NCI-H2029 (cell line): ENCODE measurements around the gene LRRC37B.
A peak's percentile ranks its signal among the peaks of the same experiment; 100 is the strongest.
"Not testable (repeated sequence)": the region's sequence is repeated elsewhere in the genome, so short reads cannot be mapped to it uniquely, and the experiment has no call there.

Experiments
- DNase-seq: peaks from one replicate; lab custom pipeline; 2025; lab: John Stamatoyannopoulos, UW

LRRC37B gene

GRCh38 chr17:32006957-32007462 is at the start of gene LRRC37B:
Gene LRRC37B (plus strand): TSS chr17:32007383. CDS start chr17:32021393, 14,010 bp downstream.
- peak; percentile 26 for DNase-seq

DNA sequence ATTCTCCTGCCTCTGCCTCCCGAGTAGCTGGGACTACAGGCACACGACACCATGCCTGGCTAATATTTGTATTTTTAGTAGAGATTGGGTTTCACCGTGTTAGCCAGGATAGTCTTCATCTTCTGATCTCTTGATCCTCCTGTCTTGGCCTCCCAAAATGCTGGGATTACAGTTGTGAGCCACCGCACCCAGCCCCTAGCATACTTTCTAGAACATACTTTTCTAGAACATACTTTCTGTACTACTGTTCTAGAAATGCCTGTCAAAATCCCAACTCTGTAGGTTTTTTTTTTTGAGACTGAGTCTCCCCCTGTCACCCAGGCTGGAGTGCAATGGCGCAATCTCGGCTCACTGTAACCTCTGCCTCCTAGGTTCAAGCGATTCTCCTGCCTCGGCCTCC is 43.1 kb upstream of the LRRC37B start:
- not testable (repeated sequence) for DNase-seq

GRCh38 chr17:31967648-31968047 is 39.5 kb upstream of the LRRC37B start:
- no peak for DNase-seq

GRCh38 chr17:31970416-31970815 is 36.8 kb upstream of the LRRC37B start:
- not testable (repeated sequence) for DNase-seq

GRCh38 chr17:31974269-31975071 is 32.7 kb upstream of the LRRC37B start:
- not testable (repeated sequence) for DNase-seq

GRCh38 chr17:31975391-31975790 is 31.8 kb upstream of the LRRC37B start:
- not testable (repeated sequence) for DNase-seq

GRCh38 chr17:31991821-31992220 is 15.4 kb upstream of the LRRC37B start:
- not testable (repeated sequence) for DNase-seq

DNA sequence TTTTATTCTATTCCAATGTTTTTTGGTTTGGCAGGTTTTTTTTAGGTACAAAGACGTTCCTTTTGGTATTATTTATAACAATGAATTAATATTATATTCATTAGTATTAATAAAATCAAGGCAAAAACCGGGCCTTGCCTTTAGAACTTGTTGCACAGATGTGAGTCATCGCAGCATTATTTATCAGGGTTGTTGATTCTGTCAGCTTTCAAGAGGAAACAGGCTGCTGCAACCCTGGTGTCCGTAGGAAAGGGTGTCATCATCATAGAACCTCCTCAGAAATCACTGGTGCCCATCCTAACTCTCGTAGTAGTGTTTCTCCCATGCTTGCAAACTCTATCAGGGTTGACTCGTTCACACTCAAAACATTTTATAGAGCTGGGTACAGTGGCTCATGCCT is 10.2 kb upstream of the LRRC37B start:
- no peak for DNase-seq

GRCh38 chr17:32007463-32008298 is 498 bp downstream of the LRRC37B start:
- DNase-seq, result peak; percentile 30

GRCh38 chr17:32009262-32009542 is 2.0 kb downstream of the LRRC37B start:
- DNase-seq, result no peak

GRCh38 chr17:32010114-32010513 is 2.9 kb downstream of the LRRC37B start:
- DNase-seq, result no peak

DNA sequence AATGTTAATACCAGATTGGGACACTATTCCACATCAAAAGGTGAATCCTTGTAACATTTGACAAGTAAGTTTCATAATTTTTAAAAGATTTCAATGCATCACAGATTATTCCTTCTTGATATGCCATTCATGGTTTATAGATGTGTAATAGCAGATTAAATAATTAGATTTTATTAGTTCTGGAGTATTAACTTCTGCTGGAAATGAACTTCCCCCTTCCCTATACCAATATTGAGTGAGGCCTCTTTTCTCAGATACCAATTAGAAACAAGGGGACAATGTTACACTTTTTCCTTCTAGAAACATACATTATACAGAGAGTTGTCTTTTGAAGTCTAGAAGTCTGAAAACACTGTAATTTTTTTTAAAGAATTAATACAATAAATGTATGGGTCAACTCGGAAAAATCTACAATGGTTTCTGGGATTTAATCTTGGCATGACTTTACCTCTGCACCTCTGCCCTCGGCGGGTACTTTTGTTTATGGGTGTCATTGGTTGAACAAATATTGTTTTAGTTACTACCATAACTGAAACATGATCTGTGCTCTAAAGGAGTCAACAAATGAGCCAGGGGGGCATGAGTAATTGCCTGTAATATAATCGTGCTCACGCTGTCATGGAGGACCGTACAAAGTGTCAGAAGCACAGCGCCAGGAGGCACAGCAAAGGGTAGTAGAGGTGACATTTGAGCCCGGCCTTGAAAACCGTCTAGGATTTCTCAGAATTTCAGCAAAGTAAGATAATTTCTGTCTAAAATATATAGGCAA is 8.2 kb downstream of the LRRC37B start:
- peak; percentile 91 for DNase-seq

DNA sequence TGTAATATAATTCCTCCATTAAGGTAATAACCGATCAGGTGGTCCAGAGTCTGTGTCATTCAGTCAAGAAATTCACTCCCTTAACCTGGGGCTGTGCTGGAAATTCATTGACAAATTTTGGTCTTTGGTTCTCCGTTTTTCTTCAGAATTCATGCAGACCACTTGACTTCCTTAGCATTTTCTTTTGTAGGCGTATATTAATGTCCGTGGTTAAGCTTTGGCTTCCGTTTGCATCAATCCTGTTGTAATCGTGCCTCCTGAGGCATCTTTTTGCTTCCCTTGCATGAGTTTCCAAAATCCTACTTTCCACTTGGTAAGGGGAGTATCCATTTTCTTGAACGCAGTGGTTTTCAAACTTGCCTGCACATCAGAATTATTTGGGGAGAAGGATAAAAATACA is 9.0 kb downstream of the LRRC37B start:
- no peak for DNase-seq

DNA sequence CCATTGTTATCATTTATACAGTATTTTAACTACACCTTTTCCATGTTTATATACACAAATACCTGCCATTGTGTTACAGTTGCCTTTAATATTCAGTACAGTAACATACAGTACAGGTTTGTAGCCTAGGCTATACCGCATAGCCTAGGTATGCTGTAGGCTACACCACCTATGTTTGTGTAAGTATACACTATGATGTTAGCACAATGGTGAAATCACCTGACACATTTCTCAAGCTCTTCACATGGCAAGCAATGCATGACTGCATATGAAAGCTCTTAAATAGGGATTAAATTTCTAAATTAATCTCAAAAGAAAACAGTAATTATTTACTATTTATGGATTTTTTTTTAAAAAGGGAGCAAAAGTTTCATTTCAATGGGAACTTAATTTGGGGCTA is 12.0 kb downstream of the LRRC37B start:
- peak; percentile 57 for DNase-seq

DNA sequence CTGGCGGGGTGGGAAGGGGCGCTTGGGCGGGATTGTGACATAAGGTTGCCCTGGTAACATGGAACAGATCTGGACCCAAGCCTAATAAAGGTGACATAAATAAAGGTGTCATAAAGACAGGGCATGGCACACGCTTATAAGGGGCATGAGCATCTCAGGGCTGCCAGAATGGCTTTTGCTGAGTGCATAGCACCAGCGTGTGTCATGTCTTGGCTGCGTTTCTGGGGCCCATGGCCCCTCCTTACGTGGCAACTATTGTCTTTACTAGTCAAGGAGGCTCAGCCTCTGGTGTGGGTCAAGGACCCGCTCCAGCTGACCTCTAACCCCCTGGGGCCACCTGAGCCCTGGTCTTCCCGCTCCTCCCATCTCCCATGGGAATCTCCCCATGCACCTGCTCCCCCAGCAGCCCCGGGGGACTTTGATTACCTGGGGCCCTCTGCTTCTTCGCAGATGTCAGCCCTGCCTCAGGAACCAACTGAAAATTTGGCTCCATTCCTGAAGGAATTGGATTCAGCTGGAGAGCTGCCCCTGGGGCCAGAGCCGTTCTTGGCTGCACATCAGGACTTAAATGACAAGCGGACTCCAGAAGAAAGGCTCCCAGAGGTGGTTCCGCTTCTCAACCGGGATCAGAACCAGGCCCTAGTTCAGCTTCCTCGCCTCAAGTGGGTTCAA is 13.9 kb downstream of the LRRC37B start:
- no peak for DNase-seq

GRCh38 chr17:32021615-32021955 is 14.4 kb downstream of the LRRC37B start:
- no peak for DNase-seq

GRCh38 chr17:32022554-32022953 is 15.4 kb downstream of the LRRC37B start:
- DNase-seq, result not testable (repeated sequence)

GRCh38 chr17:32027271-32027670 is 20.1 kb downstream of the LRRC37B start:
- not testable (repeated sequence) for DNase-seq

- DNase-seq, result no peak
These were observed 26.0 kb downstream of the LRRC37B start for GRCh38 chr17:32033223-32033622.

DNA sequence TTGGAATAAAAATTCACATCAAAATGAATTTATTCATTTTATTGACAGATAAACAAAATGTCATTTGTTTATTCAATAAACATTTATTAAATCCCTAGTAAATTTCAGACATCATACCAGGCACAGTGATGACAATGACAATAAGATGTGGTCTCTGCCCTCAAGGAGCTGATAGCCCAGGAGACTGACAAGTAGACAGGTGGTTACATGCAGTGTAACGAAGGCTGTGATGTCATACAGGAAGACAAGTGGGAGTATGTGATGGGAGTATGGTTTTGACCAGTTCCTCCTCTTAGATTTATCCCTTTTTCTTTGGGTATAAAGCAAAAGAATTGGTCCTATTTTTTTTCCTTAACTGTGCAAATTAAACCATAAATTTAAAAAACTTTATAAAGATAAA is 26.6 kb downstream of the LRRC37B start:
- not testable (repeated sequence) for DNase-seq

DNA sequence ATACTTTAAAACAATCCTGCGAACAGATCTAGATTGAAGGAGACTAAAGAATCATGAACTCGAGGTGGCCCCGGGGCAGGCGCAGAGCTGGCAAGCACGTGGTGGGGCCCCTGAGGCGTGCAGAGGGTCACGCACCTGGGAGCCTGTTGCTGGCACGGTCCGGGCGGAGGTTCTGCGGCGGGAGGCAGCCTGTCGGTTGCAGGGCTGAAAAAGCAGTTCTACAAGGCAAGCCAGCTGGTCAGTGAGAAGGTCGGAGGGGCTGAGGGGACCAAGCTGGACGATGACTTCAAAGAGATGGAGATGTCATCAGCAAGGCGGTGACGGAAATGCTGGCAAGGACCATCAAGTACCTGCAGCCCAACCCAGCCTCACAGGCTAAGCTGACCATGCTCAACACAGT is 33.1 kb downstream of the LRRC37B start:
- not testable (repeated sequence) for DNase-seq
